Medulla oblongata (tissue), 1 donor: ENCODE results near the gene GMPR.

ENCODE experiments used
- DNase-seq: peaks from one replicate; pipeline ENCODE4 v3.0.0-alpha.2; 2015; ENCODE audit errors: extremely low spot score

Gene GMPR

DNA sequence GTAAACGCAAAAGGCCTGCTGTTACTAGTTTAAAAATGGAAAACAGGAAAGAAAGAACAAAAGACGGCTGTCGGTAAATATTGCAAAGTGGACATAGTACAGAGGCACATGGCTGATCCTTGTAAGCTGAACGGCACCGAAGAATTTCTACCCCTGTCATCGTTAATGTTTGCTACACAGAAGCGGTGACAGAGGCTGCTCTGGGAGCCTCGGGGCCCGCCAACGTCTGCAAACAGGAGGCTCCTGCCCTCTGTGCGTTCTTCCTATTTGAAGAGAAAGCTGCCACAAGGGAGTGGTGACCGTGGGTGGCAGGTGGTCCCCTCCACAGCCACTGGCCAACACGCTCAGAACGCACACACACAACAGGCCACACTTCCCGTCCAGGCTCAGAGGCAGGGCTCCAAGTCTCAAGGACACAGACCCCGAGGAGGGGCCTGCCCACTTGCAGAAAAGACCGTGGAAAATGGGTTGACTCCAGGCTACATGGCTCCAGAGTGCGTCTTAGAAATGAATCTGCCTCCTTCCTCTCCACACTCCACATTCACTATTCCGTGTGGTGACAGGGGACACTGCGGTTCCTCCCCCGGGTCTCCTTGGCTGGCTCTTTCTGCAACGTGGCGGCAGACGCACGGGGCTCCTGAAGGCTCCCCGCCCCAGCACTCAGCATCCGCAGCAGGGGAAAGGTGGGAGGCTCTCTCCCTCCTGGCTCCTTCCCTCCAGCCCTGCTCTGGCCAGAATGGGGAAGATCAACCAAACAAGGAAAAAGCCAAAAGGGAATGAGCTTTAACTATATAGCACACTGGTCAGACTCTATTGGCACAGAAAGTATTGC, 64.5 kb downstream of the GMPR start:
- no peak for DNase-seq

DNA sequence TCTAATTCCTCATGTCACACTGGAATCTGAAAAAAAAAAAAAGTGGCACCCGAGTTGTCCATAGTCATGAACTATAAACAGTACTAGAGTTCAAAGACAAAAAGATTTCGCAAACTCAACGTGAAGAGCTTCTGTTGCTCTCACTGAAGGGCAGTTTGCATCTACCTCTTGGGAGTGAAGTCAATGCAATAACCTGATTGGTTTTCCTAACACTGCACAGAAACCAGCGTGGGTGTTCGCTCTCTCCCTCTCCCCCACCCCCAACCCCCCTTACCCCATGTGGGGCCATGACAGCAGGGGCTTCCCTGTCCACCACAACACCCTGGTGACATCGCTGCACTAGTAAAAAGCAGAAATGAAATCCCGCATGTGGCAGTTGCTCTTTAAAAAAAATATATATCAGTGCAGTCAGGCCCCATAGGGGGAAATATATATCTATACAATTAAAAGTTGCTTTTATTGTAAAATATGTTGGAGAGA, 66.9 kb downstream of the GMPR start:
- no peak for DNase-seq

DNA sequence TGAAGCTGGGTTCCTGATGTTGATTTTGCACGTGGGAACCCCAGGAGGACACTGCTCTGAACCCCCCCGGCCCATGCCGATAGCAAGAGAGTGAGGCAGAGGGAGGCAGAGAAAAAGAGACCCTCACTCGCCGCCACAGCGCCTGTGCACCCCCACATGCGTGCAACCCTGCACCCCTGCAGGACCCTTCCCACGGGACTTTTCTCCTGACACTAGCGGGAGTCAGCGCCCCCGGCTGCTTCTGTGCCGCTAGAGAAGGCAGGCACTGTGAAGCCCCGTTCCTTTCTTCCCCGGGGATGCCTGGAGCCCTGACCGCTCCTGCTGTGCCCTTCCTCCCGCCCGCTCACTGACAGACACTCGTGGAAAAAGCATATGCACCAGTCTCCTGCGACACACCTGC, 67.4 kb downstream of the GMPR start:
- no peak for DNase-seq

DNA sequence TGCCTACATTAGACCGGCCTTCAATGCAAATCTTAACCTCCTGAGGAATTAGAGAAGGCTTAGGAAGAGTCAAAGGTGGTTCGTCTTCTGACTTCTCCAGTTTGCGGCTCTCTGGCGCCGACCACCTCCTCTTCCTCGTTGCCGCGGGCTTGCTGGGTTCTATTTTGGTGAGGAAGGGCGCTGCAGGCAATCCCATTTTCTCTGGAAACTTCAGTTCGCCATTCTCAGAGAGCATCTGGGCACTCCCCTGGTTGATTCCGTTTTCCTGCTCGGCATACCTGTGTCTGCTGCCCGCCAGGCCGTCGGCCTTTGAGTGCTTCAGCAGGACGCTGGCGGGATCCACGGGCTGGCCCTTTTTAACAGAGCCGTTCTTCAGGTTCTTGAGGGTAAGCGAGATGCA, 67.9 kb downstream of the GMPR start:
- DNase-seq = no peak

DNA sequence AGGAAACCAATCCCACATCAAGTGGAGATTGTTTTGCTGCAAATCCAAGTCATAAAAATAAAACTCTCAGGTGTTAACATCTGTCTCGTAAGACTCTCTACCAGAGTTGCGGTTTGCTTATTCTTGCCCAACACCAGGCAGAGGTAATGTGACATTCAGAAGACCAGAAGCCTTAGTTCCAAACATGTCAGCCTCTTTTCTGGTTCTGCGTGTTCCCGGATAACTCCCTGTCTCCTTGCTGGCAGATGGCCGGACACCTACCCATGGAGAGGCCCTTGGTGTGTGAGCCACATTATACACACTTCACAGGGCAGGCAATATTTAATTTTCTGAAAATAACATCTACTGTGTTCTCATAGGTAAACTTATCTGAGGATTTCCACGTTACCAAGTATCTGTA, 73.4 kb downstream of the GMPR start:
- no peak for DNase-seq

DNA sequence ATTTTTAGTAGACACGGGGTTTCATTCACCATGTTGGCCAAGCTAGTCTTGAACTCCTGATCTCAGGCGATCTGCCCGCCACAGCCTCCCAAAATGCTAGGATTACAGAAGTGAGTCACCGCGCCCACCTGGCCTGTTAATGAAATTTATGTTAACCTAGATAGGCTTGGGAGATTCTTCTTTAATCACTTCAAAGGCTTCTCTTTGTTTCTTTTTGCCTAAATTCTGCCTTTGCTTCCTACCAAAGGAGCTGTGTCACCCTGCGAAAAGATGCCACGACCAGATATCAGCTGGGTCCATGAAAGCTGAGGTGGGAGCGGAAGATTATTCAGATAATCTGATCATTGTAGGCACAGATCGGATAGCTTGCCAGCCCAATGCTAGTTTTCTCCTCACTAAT, 75.3 kb downstream of the GMPR start:
- no peak for DNase-seq

DNA sequence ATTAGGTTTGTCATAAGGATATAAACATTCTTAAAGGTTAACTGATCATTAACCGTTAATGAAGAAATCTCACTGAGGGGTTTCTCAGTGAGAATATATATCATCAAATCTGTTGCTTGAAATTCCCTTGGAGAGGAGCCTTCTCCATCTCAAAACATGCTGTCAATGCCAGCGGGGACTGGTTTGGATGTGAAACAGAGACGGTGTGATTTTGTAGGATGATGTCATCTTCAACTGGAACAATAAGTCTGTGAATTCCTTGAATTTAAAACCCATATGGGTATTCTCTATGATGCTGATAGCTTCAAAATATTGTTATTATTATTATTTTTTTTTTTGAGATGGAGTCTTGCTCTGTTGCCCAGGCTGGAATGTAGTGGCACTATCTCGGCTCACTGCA, 75.9 kb downstream of the GMPR start:
- DNase-seq = no peak

DNA sequence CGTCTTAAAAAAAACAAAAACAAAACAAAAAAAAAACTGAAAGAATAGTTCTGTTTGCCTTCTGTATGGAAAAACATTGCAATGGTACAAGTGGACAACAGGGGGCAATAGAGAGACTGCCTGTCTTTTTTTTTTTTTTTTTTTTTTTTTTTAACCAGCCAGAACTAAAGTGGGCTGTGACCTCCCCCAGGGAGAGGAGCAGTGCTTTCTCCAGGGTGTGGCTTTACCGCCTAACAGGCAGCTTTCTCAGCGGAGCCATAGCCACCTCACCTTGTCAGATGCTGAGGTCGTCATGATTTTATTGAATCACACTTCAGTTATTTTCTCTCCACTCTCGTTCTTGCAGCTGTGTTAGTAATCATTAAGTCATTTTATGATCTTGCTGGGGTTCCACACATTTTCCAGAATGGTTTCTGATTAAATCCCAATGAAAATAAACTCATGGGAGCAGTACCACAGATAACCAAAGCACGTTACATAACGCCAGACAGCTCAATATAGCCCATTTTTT, 78.4 kb downstream of the GMPR start:
- no peak for DNase-seq

DNA sequence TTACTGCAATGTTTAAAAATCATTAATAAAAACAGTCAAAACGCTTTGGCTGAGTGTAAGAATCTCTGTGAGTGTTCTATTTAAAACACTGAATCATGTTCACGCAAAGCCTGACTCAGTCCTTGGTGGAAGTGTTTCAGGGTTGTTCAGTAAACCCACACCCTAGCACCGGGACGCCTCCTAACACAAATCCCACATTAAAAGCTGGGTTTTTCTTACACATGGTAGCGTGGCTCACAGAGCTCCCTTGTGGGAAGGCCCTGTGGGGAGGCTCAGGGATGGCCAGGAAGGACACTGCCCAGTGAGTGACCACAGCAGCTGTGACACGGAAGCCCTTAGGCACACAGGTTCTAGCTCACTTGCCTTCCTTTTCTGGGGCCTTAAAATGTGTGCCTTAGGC, 80.2 kb downstream of the GMPR start:
- DNase-seq = peak; percentile 50

DNA sequence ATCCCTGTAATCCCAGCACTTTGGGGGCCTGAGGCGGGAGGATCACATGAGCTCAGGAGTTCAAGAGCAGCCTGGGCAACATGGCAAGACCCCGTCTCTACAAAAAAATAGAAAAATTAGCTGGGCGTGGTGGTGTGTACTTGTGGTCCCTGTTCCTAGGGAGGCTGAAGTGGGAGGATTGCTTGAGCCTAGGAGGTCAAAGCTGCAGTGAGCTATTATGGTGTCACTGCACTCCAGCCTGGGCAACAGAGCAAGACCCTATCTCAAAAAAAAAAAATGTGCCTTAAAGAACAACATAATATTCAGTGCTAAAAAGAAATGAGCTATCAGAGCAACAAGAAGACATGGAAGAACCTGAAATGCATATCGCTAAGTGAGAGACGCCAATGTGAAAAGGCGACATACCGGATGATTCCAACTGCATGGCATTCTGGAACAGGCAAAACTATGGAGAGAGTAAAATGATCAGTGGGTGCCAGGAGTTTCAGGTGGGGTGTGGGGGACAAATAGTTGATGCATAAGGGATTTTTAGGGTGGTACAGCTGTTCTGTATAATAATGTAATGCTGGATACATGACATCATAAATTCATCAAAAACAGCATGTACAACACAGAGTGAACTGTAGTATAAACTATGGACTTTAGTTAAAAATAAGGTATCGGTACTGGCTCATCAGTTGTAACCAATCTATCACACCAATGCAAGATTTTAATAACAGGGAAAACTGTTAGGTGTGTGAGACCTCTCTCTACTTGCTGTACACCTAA, 80.8 kb downstream of the GMPR start:
- no peak for DNase-seq

DNA sequence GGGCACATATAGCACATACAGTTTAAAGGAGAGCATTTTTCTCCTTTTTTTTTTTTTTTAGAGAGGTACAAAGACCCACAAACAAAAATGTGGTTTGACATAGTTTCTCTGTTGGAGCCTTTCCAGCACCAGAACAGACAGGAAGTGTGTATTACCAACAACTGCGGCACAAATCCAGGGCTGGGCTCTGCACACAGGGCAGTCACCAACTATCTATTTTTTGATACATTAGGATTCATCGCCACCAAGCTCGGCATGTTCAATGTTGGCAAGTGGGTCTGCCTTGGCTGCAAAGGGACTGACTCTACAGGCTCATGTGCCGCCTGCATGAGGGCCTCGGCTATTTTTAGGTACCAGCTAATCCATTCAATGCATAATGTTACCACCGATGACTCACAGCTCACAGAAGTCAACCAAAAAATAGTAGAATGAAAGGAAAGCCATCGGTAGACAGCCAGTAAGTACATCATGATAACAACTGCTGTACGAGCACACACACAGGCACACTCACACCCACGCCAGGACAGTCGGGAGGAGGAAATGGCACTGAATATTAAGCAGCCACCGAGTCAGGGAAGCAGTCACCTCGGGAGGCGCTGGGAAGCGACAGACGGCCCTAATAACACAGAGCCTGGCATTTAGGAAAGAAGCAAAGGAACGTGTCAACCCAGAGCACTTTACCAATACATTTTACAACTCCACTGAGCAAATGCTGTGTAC, 81.6 kb downstream of the GMPR start:
- peak; percentile 88 for DNase-seq

DNA sequence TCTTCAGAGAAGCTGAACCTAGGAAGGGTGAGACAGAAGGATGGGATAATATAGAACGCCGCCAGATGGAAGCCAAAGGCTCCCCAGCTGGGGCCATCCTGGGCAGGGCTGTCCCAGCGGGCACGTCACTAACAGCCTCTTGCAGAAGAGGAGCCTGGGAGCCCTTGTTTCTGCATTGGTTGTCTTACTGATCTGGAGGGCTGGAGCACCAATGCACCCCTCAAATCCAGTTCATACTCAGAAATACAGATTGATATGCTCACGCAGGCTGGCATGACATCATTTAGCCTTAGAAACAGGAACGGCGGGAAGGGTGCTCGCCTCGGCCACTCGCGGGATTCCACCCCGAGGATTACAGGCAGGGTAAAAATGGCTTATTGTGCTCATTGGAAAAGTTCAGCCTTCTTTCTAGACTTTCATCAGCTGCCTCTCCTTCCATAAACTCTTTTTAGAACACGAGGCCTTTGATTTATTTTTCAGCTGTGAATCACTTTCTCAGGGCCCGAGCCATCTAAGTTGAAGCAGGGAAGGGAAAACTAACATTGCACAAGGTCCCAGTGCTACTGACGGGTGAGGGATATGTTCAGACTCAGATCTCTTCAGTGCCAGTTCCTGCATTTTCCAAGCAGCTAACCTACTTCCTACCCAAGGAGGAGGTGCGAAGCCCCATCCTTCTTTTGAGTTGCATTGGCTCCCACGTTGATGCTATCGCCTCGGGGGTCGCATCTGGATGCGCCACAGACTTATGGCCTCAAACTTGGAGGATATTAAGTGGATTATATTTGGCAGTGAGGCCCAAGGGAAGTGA, 82.3 kb downstream of the GMPR start:
- peak; percentile 60 for DNase-seq

DNA sequence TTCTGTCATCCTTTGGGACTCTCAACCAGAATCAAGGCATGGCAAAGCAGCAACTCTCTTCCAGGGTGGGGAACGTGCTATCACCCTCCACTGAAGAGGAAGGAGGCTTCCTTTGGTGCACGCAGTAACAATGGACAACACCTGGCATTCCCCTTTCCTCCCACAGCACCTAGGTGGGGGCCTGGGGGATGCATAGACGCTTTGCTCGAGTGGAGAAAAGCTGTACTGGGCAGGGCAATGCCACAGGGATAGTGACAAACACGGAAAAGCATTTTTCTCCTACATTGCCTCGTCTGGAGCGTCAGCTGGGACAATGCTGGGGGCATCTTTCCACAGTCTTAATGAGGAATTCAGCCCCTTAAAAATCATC, 82.9 kb downstream of the GMPR start:
- no peak for DNase-seq

DNA sequence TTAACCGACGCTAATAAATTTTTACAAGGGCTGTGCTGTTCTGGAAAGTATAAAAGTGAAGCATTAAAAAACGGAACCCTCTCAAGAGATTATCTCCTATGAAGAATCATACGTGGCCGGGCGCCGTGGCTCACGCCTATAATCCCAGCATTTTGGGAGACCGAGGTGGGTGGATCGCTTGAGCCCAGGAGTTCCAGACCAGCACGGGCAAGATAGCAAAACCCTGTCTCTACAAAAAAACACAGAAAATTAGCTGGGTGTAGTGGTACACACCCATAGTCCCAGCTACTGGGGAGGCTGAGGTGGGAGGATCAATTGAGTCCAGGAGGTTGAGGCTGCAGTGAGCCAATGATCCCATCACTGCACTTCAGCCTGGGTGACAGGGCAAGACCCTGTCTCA, 83.4 kb downstream of the GMPR start:
- DNase-seq = no peak

DNA sequence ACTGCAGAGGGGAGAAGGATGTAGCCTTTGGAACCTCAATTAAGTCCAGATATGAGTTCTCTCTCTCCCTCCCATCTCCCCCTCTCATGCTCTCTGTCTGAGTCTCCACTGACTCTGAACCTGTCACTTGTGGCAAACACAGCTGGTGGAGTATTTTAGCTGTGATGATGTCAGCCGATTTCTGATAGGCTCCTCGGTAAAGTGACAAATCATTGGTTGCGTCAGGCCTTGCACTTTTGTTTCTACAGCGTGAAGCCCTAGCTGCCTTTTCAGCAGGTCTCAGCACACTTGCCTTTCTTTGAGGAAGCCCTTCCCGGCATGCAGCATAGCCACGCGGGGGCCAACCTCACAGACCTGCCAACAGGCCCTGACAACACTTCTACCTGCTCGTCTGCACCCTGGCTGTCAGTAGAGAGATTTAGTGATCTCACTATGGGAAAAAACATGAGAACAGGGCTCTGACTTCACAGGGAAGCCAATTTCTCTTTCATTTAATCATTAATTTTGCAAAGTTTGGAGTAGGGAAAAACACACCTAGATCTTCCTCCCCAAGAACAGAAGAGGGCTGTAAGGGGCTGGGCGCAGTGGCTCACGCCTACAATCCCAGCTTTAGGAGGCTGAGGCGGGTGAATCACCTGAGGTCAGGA, 84.4 kb downstream of the GMPR start:
- peak; percentile 88 for DNase-seq

DNA sequence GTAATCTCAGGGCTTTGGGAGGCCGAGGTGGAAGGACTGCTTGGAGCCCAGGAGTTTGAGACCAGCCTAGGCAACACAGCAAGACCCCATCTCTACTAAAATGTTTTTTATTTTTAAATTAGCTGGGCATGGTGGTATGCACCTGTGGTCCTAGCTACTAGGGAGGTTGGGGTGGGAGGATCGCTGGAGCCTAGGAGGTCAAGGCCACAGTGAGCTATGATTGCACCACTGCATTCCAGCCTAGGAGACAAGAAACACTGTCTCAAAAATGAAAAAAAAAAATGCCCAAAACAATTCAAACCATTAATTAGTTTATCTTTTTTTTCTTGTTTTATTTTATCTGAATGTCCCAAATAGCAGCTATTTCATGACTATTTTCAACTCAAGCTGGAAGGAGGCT, 85.8 kb downstream of the GMPR start:
- no peak for DNase-seq

DNA sequence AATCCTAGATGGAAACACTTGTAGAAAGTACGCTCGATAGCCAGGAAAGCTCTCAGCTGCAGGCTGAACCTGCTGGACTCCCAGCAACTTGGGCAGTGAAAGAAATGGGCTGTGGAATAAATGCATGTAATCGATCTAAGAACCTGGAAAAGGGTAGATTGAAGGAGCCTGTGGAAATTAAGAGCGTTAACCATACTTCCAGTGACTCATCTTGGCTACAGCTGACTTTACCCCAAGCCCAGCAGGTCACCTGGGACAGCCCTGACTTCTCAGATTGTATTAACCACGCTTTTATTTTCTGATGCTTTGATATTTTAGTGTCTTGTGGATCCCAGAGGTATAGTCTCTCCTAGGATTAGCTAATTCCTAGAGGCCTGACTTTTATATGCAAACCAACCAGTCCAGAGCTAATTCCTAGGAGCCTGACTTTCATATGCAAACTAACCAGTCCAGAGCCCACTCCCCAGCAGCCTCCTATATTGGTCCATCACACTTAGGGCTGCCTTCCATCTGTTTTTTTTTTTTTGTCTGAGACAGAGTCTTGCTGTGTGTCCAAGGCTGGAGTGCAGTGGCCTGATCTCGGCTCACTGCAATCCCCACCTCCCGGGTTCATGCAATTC, 86.3 kb downstream of the GMPR start:
- DNase-seq = no peak

DNA sequence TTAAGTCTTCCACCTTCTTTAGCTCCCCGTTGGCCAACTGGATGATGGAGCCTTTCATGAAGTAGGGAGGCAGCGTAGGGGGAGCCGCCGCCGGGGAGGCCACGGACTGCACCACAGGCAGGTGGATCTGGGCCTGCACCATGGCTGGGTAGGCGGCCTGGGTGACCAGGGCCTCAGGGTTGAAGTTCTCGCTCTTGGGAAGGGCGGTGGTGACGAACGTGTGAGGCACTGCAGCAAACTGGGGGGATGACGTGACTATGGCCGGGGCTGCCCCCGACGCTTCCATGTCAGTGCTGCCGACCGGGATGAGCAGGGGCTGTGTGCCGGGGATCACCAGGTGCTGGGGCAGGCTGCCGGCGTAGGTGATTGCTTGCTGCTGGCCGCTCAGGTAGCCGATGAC, 88.1 kb downstream of the GMPR start:
- no peak for DNase-seq

DNA sequence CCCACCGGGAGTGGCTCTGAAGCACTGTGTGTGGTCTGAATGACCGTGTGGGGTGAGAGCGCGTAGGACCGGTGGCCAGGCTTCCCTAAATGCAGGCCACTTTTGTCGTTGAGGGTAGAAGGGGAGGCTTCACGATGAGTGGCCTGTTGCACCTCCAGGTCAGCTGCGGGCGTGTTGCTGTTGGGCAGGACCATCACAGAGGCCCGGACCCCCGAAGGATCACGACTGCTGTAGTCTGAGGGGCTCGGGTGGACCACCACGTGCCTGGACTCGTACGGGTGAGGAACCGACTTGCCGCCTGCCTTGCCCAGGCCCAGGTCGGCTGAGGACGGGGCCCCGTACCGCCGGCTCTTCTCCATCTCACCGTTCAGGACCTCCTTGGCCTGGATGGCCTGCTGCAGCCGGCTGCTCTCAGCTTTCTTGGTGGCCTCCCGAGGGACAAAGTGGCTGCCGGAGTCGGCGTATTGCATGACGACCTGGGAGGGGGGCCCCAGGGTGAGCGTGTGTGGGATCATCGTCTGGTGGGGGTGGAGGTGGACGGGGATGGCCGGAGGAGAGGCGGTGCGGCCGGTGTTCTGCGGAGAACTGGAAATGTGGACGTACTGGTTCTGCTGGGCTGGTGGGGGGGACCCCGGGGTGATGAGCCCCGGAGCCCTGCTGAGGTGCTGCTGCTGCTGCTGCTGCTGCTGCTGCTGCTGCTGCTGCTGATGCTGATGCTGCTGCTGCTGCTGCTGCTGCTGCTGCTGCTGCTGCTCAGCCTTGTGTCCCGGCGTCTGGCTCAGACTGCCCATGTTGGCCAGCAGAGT, 88.8 kb downstream of the GMPR start:
- no peak for DNase-seq
